Progenitor cell of endocrine pancreas (in vitro differentiated cells): ENCODE data around the gene POFUT2. TPM values are rescaled to one million over a fixed set of nuclear protein-coding genes. Genes with fewer than 3 reads are reported as not detected.

Experiments
- DNase-seq: peaks from one replicate; pipeline ENCODE4 v3.0.0; 2021; ENCODE audit warnings: low spot score; ENCODE audit not compliant: unreplicated experiment
- H3K27ac Mint-ChIP-seq: 2 replicates; pipeline ENCODE4 v1.8.0; 2021; ENCODE audit warnings: mild to moderate bottlenecking, moderate library complexity, mixed read lengths
- H3K27me3 Mint-ChIP-seq: 2 replicates; pipeline ENCODE4 v1.8.0; 2021; ENCODE audit warnings: mixed read lengths
- H3K36me3 Mint-ChIP-seq: 2 replicates; pipeline ENCODE4 v1.8.0; 2022; ENCODE audit warnings: mixed read lengths; ENCODE audit not compliant: insufficient read depth
- H3K4me1 Mint-ChIP-seq: 2 replicates; pipeline ENCODE4 v1.8.0; 2021; ENCODE audit warnings: low read depth, mixed read lengths
- H3K4me3 Mint-ChIP-seq: 2 replicates; pipeline ENCODE4 v1.8.0; 2021; ENCODE audit warnings: low read depth, mild to moderate bottlenecking, moderate library complexity, mixed read lengths
- H3K9me3 Mint-ChIP-seq: 2 replicates; pipeline ENCODE4 v1.8.0; 2021; ENCODE audit warnings: low read depth, mixed read lengths
- CTCF ChIP-seq: fragments of 200-600 bp; sonication (generic); IDR thresholded peaks from one replicate; pipeline ENCODE4 v1.5.0; 2021; ENCODE audit warnings: antibody characterized with exemption, mild to moderate bottlenecking; ENCODE audit not compliant: unreplicated experiment
- total RNA-seq: library from RNA; stranded (reverse); gene quantifications from 2 replicates; pipeline ENCODE4 v1.2.1, GENCODE V29; 2021

Gene POFUT2
- total RNA-seq, 1 donor from 2014 or later: 47.8 TPM

DNA sequence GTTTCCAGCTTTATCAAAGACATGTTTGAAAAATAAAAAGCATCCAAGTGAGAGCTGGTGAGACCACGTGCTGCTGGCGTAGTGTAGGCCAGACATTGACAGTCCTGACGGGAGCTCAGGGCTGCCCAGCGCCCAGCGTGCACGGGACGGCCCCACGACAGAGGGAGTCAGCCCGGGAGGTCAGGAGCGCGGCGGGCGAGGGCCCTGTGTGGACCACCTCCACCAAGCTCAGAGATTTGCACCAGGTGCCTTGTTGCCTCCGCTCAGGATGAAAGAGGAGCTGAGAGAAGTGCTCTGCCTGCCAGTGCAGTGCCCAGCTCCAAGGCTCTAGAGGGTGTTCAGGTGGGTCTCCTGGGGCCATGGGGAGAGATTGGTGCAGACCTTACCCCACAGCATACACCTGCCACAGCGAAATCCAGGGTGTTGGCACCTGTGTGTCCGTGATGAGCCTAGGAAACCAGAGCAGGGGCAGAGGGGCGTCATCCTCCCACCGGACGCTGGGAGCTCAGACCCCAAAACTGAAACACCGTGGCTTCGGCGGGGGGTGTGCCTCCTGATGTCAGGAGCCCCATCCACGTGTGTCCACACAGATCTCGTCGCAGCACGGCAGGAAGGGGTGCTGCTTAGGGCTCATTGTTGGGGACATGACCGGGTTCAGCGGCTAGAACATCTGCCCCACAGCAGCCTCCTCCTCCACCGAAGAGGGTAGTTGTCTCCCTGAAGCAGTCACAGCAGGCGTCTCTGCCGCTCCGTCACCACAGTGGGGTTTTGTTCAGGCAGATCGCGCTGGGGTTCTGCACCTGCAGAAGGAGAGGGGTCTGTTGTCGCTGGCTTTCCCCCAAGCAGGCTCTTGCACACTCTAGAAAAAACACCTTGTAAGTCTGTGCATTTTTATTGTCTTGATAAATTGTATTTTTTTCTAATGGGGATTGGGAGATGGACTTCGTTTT, 64.2 kb downstream of the POFUT2 start:
- Mint-ChIP-seq H3K4me1 (no peaks in the 10 kb centered on the region), H3K36me3 (no peaks in the 10 kb centered on the region), H3K4me3 (no peak overlapping the region), H3K27me3 (no peaks in the 10 kb centered on the region), H3K9me3 (no peaks in the 10 kb centered on the region), H3K27ac (no peak overlapping the region)
- no peak for TF ChIP-seq CTCF
- no peak for DNase-seq

- no peak overlapping the region for H3K27ac Mint-ChIP-seq
- no peak for DNase-seq
- peaks cover 10% of the 10 kb centered on the region for H3K36me3 Mint-ChIP-seq
- H3K4me1 Mint-ChIP-seq: no peaks in the 10 kb centered on the region
- H3K9me3 Mint-ChIP-seq: peaks cover 13% of the 10 kb centered on the region
- H3K27me3 Mint-ChIP-seq: no peaks in the 10 kb centered on the region
- TF ChIP-seq CTCF: no peak
- H3K4me3 Mint-ChIP-seq: no peak overlapping the region
These were observed 65.7 kb downstream of the POFUT2 start for GRCh38 chr21:45222001-45222400.

GRCh38 chr21:45220714-45221490, 66.8 kb downstream of the POFUT2 start:
- H3K4me1 Mint-ChIP-seq: no peaks in the 10 kb centered on the region
- TF ChIP-seq CTCF: no peak
- no peak overlapping the region for H3K4me3 Mint-ChIP-seq
- no peaks in the 10 kb centered on the region for H3K27me3 Mint-ChIP-seq
- H3K27ac Mint-ChIP-seq: no peak overlapping the region
- DNase-seq: no peak
- H3K36me3 Mint-ChIP-seq: peaks cover 14% of the 10 kb centered on the region
- peaks cover 22% of the 10 kb centered on the region for H3K9me3 Mint-ChIP-seq

DNA sequence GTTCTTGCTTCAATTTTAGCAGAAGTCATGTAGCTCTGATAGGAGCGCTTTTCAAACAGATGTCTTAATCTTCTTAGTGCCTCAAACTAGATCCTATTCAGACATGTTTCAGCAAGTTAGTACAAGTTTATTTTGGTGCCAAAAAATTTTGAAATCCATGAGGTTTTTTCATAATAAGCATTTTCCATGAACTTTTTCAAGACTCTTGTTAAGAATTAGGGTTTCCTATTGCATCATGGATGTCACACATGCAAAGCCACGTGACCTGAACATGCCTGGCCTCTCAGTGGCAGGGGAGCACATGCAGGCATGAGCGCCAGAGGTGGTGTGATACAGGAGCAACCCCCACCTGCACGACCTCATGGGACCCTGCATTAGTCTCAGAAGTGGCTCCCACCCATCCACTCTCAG, 67.6 kb downstream of the POFUT2 start:
- H3K4me3 Mint-ChIP-seq: no peak overlapping the region
- peaks cover 14% of the 10 kb centered on the region for H3K36me3 Mint-ChIP-seq
- no peaks in the 10 kb centered on the region for H3K27me3 Mint-ChIP-seq
- DNase-seq: no peak
- H3K27ac Mint-ChIP-seq: no peak overlapping the region
- TF ChIP-seq CTCF: no peak
- H3K9me3 Mint-ChIP-seq: peaks cover 22% of the 10 kb centered on the region
- H3K4me1 Mint-ChIP-seq: no peaks in the 10 kb centered on the region

- no peak overlapping the region for H3K4me3 Mint-ChIP-seq
- TF ChIP-seq CTCF: no peak
- H3K27me3 Mint-ChIP-seq: no peaks in the 10 kb centered on the region
- H3K4me1 Mint-ChIP-seq: no peaks in the 10 kb centered on the region
- peaks cover 15% of the 10 kb centered on the region for H3K36me3 Mint-ChIP-seq
- no peak for DNase-seq
- no peak overlapping the region for H3K27ac Mint-ChIP-seq
- peaks cover 26% of the 10 kb centered on the region for H3K9me3 Mint-ChIP-seq
These were observed 68.2 kb downstream of the POFUT2 start for GRCh38 chr21:45219517-45219916.
